ENCODE data around the gene NDUFS3. TPM values are rescaled to one million over a fixed set of nuclear protein-coding genes. Genes with fewer than 3 reads are reported as not detected.

NDUFS3 gene
- total RNA-seq, 1 donor from 2014 or later, result 148 TPM

GRCh38 chr11:47631473-47631872, 52.6 kb downstream of the NDUFS3 start:
- no peak for DNase-seq (ENCODE audit: low spot score)
- intact Hi-C loops (cut with micrococcal nuclease), result no loop called here
- Mint-ChIP-seq H3K4me3 (no peak overlapping the region), H3K36me3 (ENCODE audit: low read depth) (peaks cover 42% of the 10 kb centered on the region), H3K27me3 (ENCODE audit: insufficient read depth) (no peaks in the 10 kb centered on the region), H3K4me1 (ENCODE audit: low read depth) (no peaks in the 10 kb centered on the region), H3K9me3 (no peaks in the 10 kb centered on the region), H3K27ac (no peak overlapping the region)

Other genes with a start within 250 kb of the NDUFS3 start
- not detected in 2 replicates for gene MYBPC3, start 226.4 kb upstream of the NDUFS3 start, total RNA-seq
- not detected in 2 replicates for gene SPI1, start 200.5 kb upstream of the NDUFS3 start, total RNA-seq
- 15.5 and 16.2 TPM in 2 replicates for gene SLC39A13, start 170.5 kb upstream of the NDUFS3 start, total RNA-seq
- 219 and 222 TPM in 2 replicates for gene PSMC3, start 152.6 kb upstream of the NDUFS3 start, total RNA-seq
- gene RAPSN, start 129.9 kb upstream of the NDUFS3 start, total RNA-seq, result 0.51 and 0.62 TPM in 2 replicates
- gene CELF1, start 25.9 kb upstream of the NDUFS3 start, total RNA-seq, result 148 and 155 TPM in 2 replicates
- gene PTPMT1, start 13.5 kb upstream of the NDUFS3 start, total RNA-seq, result 57.5 and 60.6 TPM in 2 replicates
- 16.3 and 19.0 TPM in 2 replicates for gene KBTBD4, start 104 bp upstream of the NDUFS3 start, total RNA-seq
- gene FAM180B, start 7.6 kb downstream of the NDUFS3 start, total RNA-seq, result 0.24 TPM in 1 of 2 replicates, not detected in the other
- gene C1QTNF4, start 15.3 kb downstream of the NDUFS3 start, total RNA-seq, result 0.16 TPM in 1 of 2 replicates, not detected in the other
- gene MTCH2, start 63.5 kb downstream of the NDUFS3 start, total RNA-seq, result 116 and 118 TPM in 2 replicates
- gene AGBL2, start 136.3 kb downstream of the NDUFS3 start, total RNA-seq, result 3.2 and 5.5 TPM in 2 replicates
- 147 and 149 TPM in 2 replicates for gene FNBP4, start 188.3 kb downstream of the NDUFS3 start, total RNA-seq